ENCODE measurements around the gene SPATS2.

Gene SPATS2

DNA sequence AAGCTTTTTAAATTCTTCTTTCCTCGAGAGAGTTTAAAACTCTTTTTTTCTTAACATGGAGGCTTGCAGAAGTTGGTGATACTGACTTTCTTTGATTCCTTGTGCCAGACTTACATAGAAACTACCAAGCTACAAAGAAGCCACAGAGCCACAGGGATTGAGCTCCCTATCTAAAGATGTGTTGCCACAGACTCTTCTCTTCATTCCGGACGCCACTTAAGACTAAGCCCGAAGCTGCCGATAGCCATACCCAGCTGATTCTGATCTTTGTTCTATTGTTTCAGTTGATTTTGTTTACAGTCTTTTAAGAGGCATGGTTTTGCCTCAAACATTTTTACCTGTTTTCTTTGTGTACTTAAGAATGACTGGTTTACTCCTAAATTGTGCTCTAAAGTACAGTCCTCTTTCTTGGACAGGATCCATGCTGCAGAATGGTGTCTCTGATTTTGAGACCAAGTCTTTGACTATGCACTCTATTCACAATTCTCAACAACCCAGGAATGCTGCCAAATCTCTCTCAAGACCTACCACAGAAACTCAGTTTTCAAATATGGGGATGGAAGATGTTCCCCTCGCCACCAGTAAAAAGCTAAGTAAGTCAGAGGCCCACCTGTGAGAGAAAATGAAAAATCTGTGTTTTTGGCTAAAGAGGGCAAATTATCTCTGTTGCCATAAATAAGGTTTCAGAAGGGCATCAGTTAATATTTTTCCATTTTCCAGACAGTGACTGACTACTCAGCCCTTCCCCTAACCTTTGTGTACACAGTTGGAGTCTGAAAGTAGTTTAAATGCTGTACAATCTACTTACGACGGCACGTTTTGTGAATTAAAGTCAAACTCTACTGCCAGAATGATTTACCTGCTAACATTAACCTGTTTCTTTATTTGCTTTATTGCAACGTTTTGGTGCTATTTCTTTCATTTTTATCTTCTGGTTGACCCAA lies 129.4 kb downstream of the SPATS2 start:
- H3K4me1 ChIP-seq (ENCODE audit: control insufficient read depth, insufficient read depth, low read length) = no peaks in the 10 kb centered on the region
- H3K36me3 ChIP-seq (ENCODE audit: control insufficient read depth in 2 of 2, insufficient read depth in 1 of 2, low read length in 2 of 2) = peaks cover 7 to 36% of the 10 kb centered on the region in 2 experiments
- H3K4me3 ChIP-seq (ENCODE audit: low read depth, low read length) = no peak overlapping the region
- CTCF ChIA-PET = interaction anchor here (0.6 to 2.8 kb wide), 8 partner anchors 9 to 208 kb away, joined by 3 to 22 read pairs (median 4); no protein-coding TSS in a partner anchor
- no peak overlapping the region for H3K27ac ChIP-seq (ENCODE audit: extremely low read depth, low read depth, low read length)
- TF ChIP-seq KLF17 (tag by site-specific recombination; IDR thresholded peaks at IDR 0.05) (no peak), ZNF37A (tag by site-specific recombination; IDR thresholded peaks at IDR 0.05) (no peak), ZNF610 (tag by site-specific recombination; IDR thresholded peaks at IDR 0.05; ENCODE audit: borderline replicate concordance) (no peak), ZNF510 (tag by site-specific recombination; IDR thresholded peaks at IDR 0.05; ENCODE audit: insufficient replicate concordance) (no peak), GLIS1 (tag by site-specific recombination; IDR thresholded peaks at IDR 0.05) (no peak), ZNF658 (tag by site-specific recombination; IDR thresholded peaks at IDR 0.05) (no peak), ZNF621 (tag by site-specific recombination; IDR thresholded peaks at IDR 0.05) (no peak), ZNF24 (tag by site-specific recombination; IDR thresholded peaks at IDR 0.05) (no peak), ZNF670 (tag by site-specific recombination; IDR thresholded peaks at IDR 0.05; ENCODE audit: low read depth) (no peak), ZNF121 (tag by site-specific recombination; IDR thresholded peaks at IDR 0.05) (no peak), ZNF777 (tag by site-specific recombination; IDR thresholded peaks at IDR 0.05; ENCODE audit: borderline replicate concordance) (no peak), ZNF302 (tag by site-specific recombination; IDR thresholded peaks at IDR 0.05; ENCODE audit: low read depth) (no peak), HOXA7 (CRISPR knock-in tag; IDR thresholded peaks at IDR 0.05; ENCODE audit: borderline replicate concordance) (no peak), ZNF571 (tag by site-specific recombination; IDR thresholded peaks at IDR 0.05) (no peak), ZNF629 (tag by site-specific recombination; IDR thresholded peaks at IDR 0.05) (no peak)
- TF ChIP-seq, protein P1, sequence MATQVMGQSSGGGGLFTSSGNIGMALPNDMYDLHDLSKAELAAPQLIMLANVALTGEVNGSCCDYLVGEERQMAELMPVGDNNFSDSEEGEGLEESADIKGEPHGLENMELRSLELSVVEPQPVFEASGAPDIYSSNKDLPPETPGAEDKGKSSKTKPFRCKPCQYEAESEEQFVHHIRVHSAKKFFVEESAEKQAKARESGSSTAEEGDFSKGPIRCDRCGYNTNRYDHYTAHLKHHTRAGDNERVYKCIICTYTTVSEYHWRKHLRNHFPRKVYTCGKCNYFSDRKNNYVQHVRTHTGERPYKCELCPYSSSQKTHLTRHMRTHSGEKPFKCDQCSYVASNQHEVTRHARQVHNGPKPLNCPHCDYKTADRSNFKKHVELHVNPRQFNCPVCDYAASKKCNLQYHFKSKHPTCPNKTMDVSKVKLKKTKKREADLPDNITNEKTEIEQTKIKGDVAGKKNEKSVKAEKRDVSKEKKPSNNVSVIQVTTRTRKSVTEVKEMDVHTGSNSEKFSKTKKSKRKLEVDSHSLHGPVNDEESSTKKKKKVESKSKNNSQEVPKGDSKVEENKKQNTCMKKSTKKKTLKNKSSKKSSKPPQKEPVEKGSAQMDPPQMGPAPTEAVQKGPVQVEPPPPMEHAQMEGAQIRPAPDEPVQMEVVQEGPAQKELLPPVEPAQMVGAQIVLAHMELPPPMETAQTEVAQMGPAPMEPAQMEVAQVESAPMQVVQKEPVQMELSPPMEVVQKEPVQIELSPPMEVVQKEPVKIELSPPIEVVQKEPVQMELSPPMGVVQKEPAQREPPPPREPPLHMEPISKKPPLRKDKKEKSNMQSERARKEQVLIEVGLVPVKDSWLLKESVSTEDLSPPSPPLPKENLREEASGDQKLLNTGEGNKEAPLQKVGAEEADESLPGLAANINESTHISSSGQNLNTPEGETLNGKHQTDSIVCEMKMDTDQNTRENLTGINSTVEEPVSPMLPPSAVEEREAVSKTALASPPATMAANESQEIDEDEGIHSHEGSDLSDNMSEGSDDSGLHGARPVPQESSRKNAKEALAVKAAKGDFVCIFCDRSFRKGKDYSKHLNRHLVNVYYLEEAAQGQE (tag by site-specific recombination; IDR thresholded peaks at IDR 0.05) = no peak
- TF ChIP-seq, protein P2, sequence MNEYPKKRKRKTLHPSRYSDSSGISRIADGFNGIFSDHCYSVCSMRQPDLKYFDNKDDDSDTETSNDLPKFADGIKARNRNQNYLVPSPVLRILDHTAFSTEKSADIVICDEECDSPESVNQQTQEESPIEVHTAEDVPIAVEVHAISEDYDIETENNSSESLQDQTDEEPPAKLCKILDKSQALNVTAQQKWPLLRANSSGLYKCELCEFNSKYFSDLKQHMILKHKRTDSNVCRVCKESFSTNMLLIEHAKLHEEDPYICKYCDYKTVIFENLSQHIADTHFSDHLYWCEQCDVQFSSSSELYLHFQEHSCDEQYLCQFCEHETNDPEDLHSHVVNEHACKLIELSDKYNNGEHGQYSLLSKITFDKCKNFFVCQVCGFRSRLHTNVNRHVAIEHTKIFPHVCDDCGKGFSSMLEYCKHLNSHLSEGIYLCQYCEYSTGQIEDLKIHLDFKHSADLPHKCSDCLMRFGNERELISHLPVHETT (tag by site-specific recombination; IDR thresholded peaks at IDR 0.05) = no peak
- TF ChIP-seq, protein P3, sequence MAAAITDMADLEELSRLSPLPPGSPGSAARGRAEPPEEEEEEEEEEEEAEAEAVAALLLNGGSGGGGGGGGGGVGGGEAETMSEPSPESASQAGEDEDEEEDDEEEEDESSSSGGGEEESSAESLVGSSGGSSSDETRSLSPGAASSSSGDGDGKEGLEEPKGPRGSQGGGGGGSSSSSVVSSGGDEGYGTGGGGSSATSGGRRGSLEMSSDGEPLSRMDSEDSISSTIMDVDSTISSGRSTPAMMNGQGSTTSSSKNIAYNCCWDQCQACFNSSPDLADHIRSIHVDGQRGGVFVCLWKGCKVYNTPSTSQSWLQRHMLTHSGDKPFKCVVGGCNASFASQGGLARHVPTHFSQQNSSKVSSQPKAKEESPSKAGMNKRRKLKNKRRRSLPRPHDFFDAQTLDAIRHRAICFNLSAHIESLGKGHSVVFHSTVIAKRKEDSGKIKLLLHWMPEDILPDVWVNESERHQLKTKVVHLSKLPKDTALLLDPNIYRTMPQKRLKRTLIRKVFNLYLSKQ (tag by site-specific recombination; IDR thresholded peaks at IDR 0.05; ENCODE audit: borderline replicate concordance) = no peak
- POLR2A ChIA-PET = interaction anchor here (0.7 kb wide), 1 partner anchor 139 kb away, joined by 3 read pairs; no protein-coding TSS in a partner anchor
- no peaks in the 10 kb centered on the region; the same call in 1 of the 2 replicates for H3K9me3 ChIP-seq (ENCODE audit: control insufficient read depth, insufficient read depth, low read depth, low read length)
